IMR-90 (cell line): ENCODE results near the gene LGMN.
"Not testable (repeated sequence)": the region's sequence is repeated elsewhere in the genome, so short reads cannot be mapped to it uniquely, and the experiment has no call there.

Experiments
- CEBPB ChIP-seq: IDR thresholded peaks from 2 replicates; pipeline ENCODE4 v1.6.1; 2012; ENCODE audit warnings: low read depth, low read length, improper control_type of control experiment
- CTCF ChIP-seq: conservative IDR thresholded peaks from 2 replicates; pipeline ENCODE4 v1.5.1; 2012; ENCODE audit warnings: mild to moderate bottlenecking, low read depth, low read length, improper control_type of control experiment

GRCh38 chr14:92750222-92750728 lies 1.8 kb upstream of the LGMN start:
- TF ChIP-seq CTCF, CEBPB: not testable (repeated sequence)
